GM19025 (cell line): Measurements from ENCODE around the gene TMEM217.

ENCODE experiments used
- ATAC-seq: cut with Tn5 transposase; IDR thresholded peaks from one replicate; pipeline ENCODE4 v1.9.1; 2021; ENCODE audit warnings: mild to moderate bottlenecking, low read depth, moderate library complexity; ENCODE audit not compliant: unreplicated experiment

The TMEM217 gene

GRCh38 chr6:37280162-37280887 is 22.4 kb upstream of the TMEM217 start:
- ATAC-seq, result no peak

- no peak for ATAC-seq
Measured at GRCh38 chr6:37279366-37280134, 21.6 kb upstream of the TMEM217 start.

- ATAC-seq, result no peak
Measured at GRCh38 chr6:37277001-37277409, 19.1 kb upstream of the TMEM217 start.

GRCh38 chr6:37275350-37275749 is 17.4 kb upstream of the TMEM217 start:
- no peak for ATAC-seq

GRCh38 chr6:37273690-37274089 is 15.7 kb upstream of the TMEM217 start:
- no peak for ATAC-seq

GRCh38 chr6:37272834-37273566 is 15.1 kb upstream of the TMEM217 start:
- no peak for ATAC-seq

GRCh38 chr6:37269105-37269504 is 11.2 kb upstream of the TMEM217 start:
- ATAC-seq, result no peak

- ATAC-seq, result no peak
Measured at GRCh38 chr6:37265860-37266259, 7.9 kb upstream of the TMEM217 start.

- no peak for ATAC-seq
Measured at GRCh38 chr6:37265001-37265400, 7.1 kb upstream of the TMEM217 start.

- ATAC-seq, result no peak
Measured at GRCh38 chr6:37262446-37263026, 4.6 kb upstream of the TMEM217 start.

- no peak for ATAC-seq
Measured at GRCh38 chr6:37261198-37261597, 3.3 kb upstream of the TMEM217 start.

- ATAC-seq, result no peak
Measured at GRCh38 chr6:37260444-37260843, 2.5 kb upstream of the TMEM217 start.

- no peak for ATAC-seq
Measured at GRCh38 chr6:37260040-37260439, 2.1 kb upstream of the TMEM217 start.

GRCh38 chr6:37259191-37259590 is 1.2 kb upstream of the TMEM217 start:
- ATAC-seq, result no peak

GRCh38 chr6:37258405-37259105 is 611 bp upstream of the TMEM217 start:
- ATAC-seq, result no peak

- no peak for ATAC-seq
Measured at GRCh38 chr6:37257320-37257633, 667 bp downstream of the TMEM217 start.

- no peak for ATAC-seq
Measured at GRCh38 chr6:37256692-37257319, 1.1 kb downstream of the TMEM217 start.

- ATAC-seq, result no peak
Measured at GRCh38 chr6:37254881-37255280, 3.1 kb downstream of the TMEM217 start.

- no peak for ATAC-seq
Measured at GRCh38 chr6:37253486-37254007, 4.4 kb downstream of the TMEM217 start.
